ENCODE results near the gene LTN1. TPM values are rescaled to one million over a fixed set of nuclear protein-coding genes. Genes with fewer than 3 reads are reported as not detected.
A peak's percentile ranks its signal among the peaks of the same experiment; 100 is the strongest.

The LTN1 gene
- total RNA-seq, 2 donors from 2014 or later: 19.8 to 21.8 TPM

GRCh38 chr21:28893687-28894086 is 99.0 kb downstream of the LTN1 start:
- no peaks in the 10 kb centered on the region for H3K36me3 Mint-ChIP-seq (ENCODE audit: low read depth)
- Histone ChIP-seq H3K9ac (ENCODE audit: extremely low read depth, low read length, poor library complexity, severe bottlenecking) (no peak overlapping the region), H3K4me1 (ENCODE audit: control insufficient read depth, insufficient read depth, low read length) (no peaks in the 10 kb centered on the region), H3K36me3 (ENCODE audit: control insufficient read depth, insufficient read depth, low read length) (no peaks in the 10 kb centered on the region), H3K27me3 (ENCODE audit: control insufficient read depth, insufficient read depth, low read length, poor library complexity, severe bottlenecking) (no peaks in the 10 kb centered on the region), H3K9me3 (ENCODE audit: control insufficient read depth, low read length) (no peaks in the 10 kb centered on the region), H3K27ac (ENCODE audit: low read depth, low read length) (no peak overlapping the region), H3K4me3 (ENCODE audit: low read length) (no peak overlapping the region)
- H3K27ac Mint-ChIP-seq: no peak overlapping the region
- TF ChIP-seq CTCF (conservative IDR thresholded peaks at IDR 0.05): peak; percentile 56
- H3K9me3 Mint-ChIP-seq: peaks cover 4% of the 10 kb centered on the region
- 83 to 85% methylated on average over 3 of the region's 3 CpGs for WGBS, 2 experiments (ENCODE audit: insufficient coverage in 1 of 2, insufficient read length in 1 of 2)
- no peak overlapping the region for H3K4me3 Mint-ChIP-seq
- peaks cover 8% of the 10 kb centered on the region for H3K4me1 Mint-ChIP-seq
- DNase-seq: no peak
- no peaks in the 10 kb centered on the region for H3K27me3 Mint-ChIP-seq (ENCODE audit: insufficient read depth)

GRCh38 chr21:28892199-28893111 is 100.2 kb downstream of the LTN1 start:
- Mint-ChIP-seq H3K4me1 (no peaks in the 10 kb centered on the region), H3K36me3 (ENCODE audit: low read depth) (no peaks in the 10 kb centered on the region), H3K27ac (no peak overlapping the region), H3K27me3 (ENCODE audit: insufficient read depth) (peaks cover 5% of the 10 kb centered on the region), H3K4me3 (no peak overlapping the region), H3K9me3 (peaks cover 4% of the 10 kb centered on the region)
- no peak for DNase-seq
- H3K9ac ChIP-seq (ENCODE audit: extremely low read depth, low read length, poor library complexity, severe bottlenecking): no peak overlapping the region
- no peaks in the 10 kb centered on the region for H3K9me3 ChIP-seq (ENCODE audit: control insufficient read depth, low read length)
- no peak overlapping the region for H3K27ac ChIP-seq (ENCODE audit: low read depth, low read length)
- no peaks in the 10 kb centered on the region for H3K4me1 ChIP-seq (ENCODE audit: control insufficient read depth, insufficient read depth, low read length)
- H3K27me3 ChIP-seq (ENCODE audit: control insufficient read depth, insufficient read depth, low read length, poor library complexity, severe bottlenecking): no peaks in the 10 kb centered on the region
- no peak for TF ChIP-seq CTCF (conservative IDR thresholded peaks at IDR 0.05)
- no peak overlapping the region for H3K4me3 ChIP-seq (ENCODE audit: low read length)
- H3K36me3 ChIP-seq (ENCODE audit: control insufficient read depth, insufficient read depth, low read length): no peaks in the 10 kb centered on the region
- 68 to 81% methylated on average over 4 to 6 of the region's 6 CpGs for WGBS, 2 experiments (ENCODE audit: insufficient coverage in 1 of 2, insufficient read length in 1 of 2)

GRCh38 chr21:28885853-28886177 is 106.9 kb downstream of the LTN1 start:
- Histone ChIP-seq H3K27ac (ENCODE audit: low read depth, low read length) (no peak overlapping the region), H3K9ac (ENCODE audit: extremely low read depth, low read length, poor library complexity, severe bottlenecking) (no peak overlapping the region), H3K36me3 (ENCODE audit: control insufficient read depth, insufficient read depth, low read length) (peaks cover 22% of the 10 kb centered on the region), H3K4me3 (ENCODE audit: low read length) (peak overlapping the region; percentile 90), H3K9me3 (ENCODE audit: control insufficient read depth, low read length) (peaks cover 6% of the 10 kb centered on the region), H3K27me3 (ENCODE audit: control insufficient read depth, insufficient read depth, low read length, poor library complexity, severe bottlenecking) (no peaks in the 10 kb centered on the region), H3K4me1 (ENCODE audit: control insufficient read depth, insufficient read depth, low read length) (no peaks in the 10 kb centered on the region)
- Mint-ChIP-seq H3K36me3 (ENCODE audit: low read depth) (peaks cover 20% of the 10 kb centered on the region), H3K9me3 (no peaks in the 10 kb centered on the region), H3K4me1 (peaks cover 9% of the 10 kb centered on the region), H3K27me3 (ENCODE audit: insufficient read depth) (peaks cover 9% of the 10 kb centered on the region), H3K27ac (no peak overlapping the region), H3K4me3 (peak overlapping the region; percentile 87)
- WGBS, 2 experiments (ENCODE audit: insufficient coverage in 1 of 2, insufficient read length in 1 of 2): 90% methylated on average over 6 of the region's 6 CpGs; no CpG with 5 or more reads in 1 of the 2 experiments
- no peak for TF ChIP-seq CTCF (conservative IDR thresholded peaks at IDR 0.05)
- DNase-seq: no peak

All from endodermal cell (in vitro differentiated cells).